IMR-90 (cell line): Measurements from ENCODE around the gene LMO2. TPM values are rescaled to one million over a fixed set of nuclear protein-coding genes. Genes with fewer than 3 reads are reported as not detected.

Experiments
- ATAC-seq: fragments of 200-7000 bp; cut with Tn5 transposase; 2 replicates; pipeline ENCODE4 v1.9.1; 2020; ENCODE audit warnings: low read depth, mild to moderate bottlenecking, moderate library complexity
- BruUV-seq: library from RNA; stranded (reverse); fragments of 400-500 nt; replicated peaks from 2 replicates; lab custom pipeline; 2021; lab: Mats Ljungman, UMichigan
- CTCF ChIA-PET: fragments of 300-600 bp; formaldehyde crosslinking; extraction: SDS; loops from one replicate; lab custom pipeline; 2021; ENCODE audit warnings: antibody characterized with exemption; lab: Yijun Ruan, JAX
- POLR2A ChIA-PET: fragments of 300-600 bp; sonication (Branson Sonifier 250); formaldehyde crosslinking; loops from one replicate; lab custom pipeline; 2022; ENCODE audit warnings: antibody characterized with exemption; ENCODE audit not compliant: unreplicated experiment; lab: Charles Lee
- DNase-seq: peaks from one replicate; pipeline ENCODE4 v3.0.0; 2013
- H2AFZ ChIP-seq: replicated peaks from 2 replicates; pipeline ENCODE3; 2013; ENCODE audit warnings: low read length, mild to moderate bottlenecking; ENCODE audit not compliant: poor library complexity
- H2AK5ac ChIP-seq: 2 replicates; pipeline ENCODE4 v1.6.1; 2013; ENCODE audit warnings: low read depth, low read length, inconsistent platforms
- H2AK9ac ChIP-seq: replicated peaks from 2 replicates; pipeline ENCODE3; 2013; ENCODE audit warnings: mild to moderate bottlenecking, low read depth, low read length, moderate library complexity; ENCODE audit not compliant: poor library complexity
- H2BK120ac ChIP-seq: 2 replicates; pipeline ENCODE4 v1.6.1; 2013; ENCODE audit warnings: low read depth, low read length, inconsistent platforms
- H2BK15ac ChIP-seq: 3 replicates; pipeline ENCODE4 v1.6.1; 2013; ENCODE audit warnings: low read depth, low read length, inconsistent platforms
- H2BK20ac ChIP-seq: 2 replicates; pipeline ENCODE4 v1.6.1; 2013; ENCODE audit warnings: low read depth, mild to moderate bottlenecking, inconsistent platforms, low read length, moderate library complexity
- H2BK5ac ChIP-seq: 2 replicates; pipeline ENCODE4 v1.6.1; 2013; ENCODE audit warnings: mild to moderate bottlenecking, low read depth, low read length, inconsistent platforms; ENCODE audit not compliant: poor library complexity, severe bottlenecking
- H3K14ac ChIP-seq: replicated peaks from 2 replicates; pipeline ENCODE4 v1.6.1; 2013; ENCODE audit warnings: low read depth, low read length, inconsistent platforms
- H3K18ac ChIP-seq: 2 replicates; pipeline ENCODE4 v1.6.1; 2013; ENCODE audit warnings: low read depth, low read length, control low read depth
- H3K23ac ChIP-seq: 2 replicates; pipeline ENCODE4 v1.6.1; 2013; ENCODE audit warnings: low read depth, low read length, inconsistent platforms
- H3K27ac ChIP-seq: 2 replicates; pipeline ENCODE4 v1.5.1; 2013; ENCODE audit warnings: mild to moderate bottlenecking, control low read depth, low read length; ENCODE audit not compliant: insufficient read depth
- H3K27me3 ChIP-seq: 2 replicates; pipeline ENCODE4 v1.6.1; 2013; ENCODE audit warnings: low read length; ENCODE audit not compliant: control insufficient read depth, insufficient read depth
- H3K36me3 ChIP-seq: 2 replicates; pipeline ENCODE4 v1.6.1; 2013; ENCODE audit warnings: low read length, mixed read lengths; ENCODE audit not compliant: control insufficient read depth, insufficient read depth
- H3K4ac ChIP-seq: 2 replicates; pipeline ENCODE4 v1.6.1; 2013; ENCODE audit warnings: low read depth, low read length, inconsistent platforms
- H3K4me1 ChIP-seq: 2 replicates; pipeline ENCODE4 v1.6.1; 2013; ENCODE audit warnings: low read length, mixed read lengths; ENCODE audit not compliant: control insufficient read depth, insufficient read depth
- H3K4me2 ChIP-seq: 2 replicates; pipeline ENCODE4 v1.6.1; 2013; ENCODE audit warnings: low read depth, mild to moderate bottlenecking, control low read depth, low read length, moderate library complexity
- H3K4me3 ChIP-seq: 2 replicates; pipeline ENCODE4 v1.5.1; 2013; ENCODE audit warnings: low read depth, mild to moderate bottlenecking, control low read depth, low read length, moderate library complexity; ENCODE audit not compliant: insufficient read depth
- H3K56ac ChIP-seq: 2 replicates; pipeline ENCODE4 v1.6.1; 2013; ENCODE audit warnings: low read length, inconsistent platforms; ENCODE audit not compliant: insufficient read depth; ENCODE audit errors: extremely low read depth
- H3K79me1 ChIP-seq, 2 experiments: 2 replicates each; pipeline ENCODE4 v1.6.1; 2013; ENCODE audit warnings: low read length in 2 of 2, inconsistent platforms in 1 of 2, low read depth in 1 of 2
- H3K9ac ChIP-seq: 2 replicates; pipeline ENCODE4 v1.6.1; 2013; ENCODE audit warnings: low read depth, low read length, control low read depth
- H3K9me1 ChIP-seq: 2 replicates; pipeline ENCODE4 v1.6.1; 2013; ENCODE audit warnings: low read length, inconsistent platforms; ENCODE audit not compliant: insufficient read depth
- H3K9me3 ChIP-seq: 2 replicates; pipeline ENCODE4 v1.6.1; 2013; ENCODE audit warnings: low read length; ENCODE audit not compliant: control insufficient read depth, insufficient read depth
- H4K20me1 ChIP-seq: 2 replicates; pipeline ENCODE4 v1.6.1; 2013; ENCODE audit warnings: low read length, inconsistent platforms; ENCODE audit not compliant: insufficient read depth
- H4K5ac ChIP-seq: 2 replicates; pipeline ENCODE4 v1.6.1; 2013; ENCODE audit warnings: mild to moderate bottlenecking, low read depth, low read length, control low read depth
- H4K8ac ChIP-seq, 2 experiments: 2 replicates each; pipeline ENCODE4 v1.6.1; 2013; ENCODE audit warnings: low read depth in 2 of 2, low read length in 2 of 2, control low read depth in 1 of 2, inconsistent platforms in 1 of 2
- H4K91ac ChIP-seq: 2 replicates; pipeline ENCODE4 v1.6.1; 2013; ENCODE audit warnings: low read depth, low read length, inconsistent platforms; ENCODE audit not compliant: insufficient read depth
- BHLHE40 ChIP-seq: fragments of 150-350 bp; IDR thresholded peaks from 2 replicates; pipeline ENCODE4 v1.6.1; 2016; ENCODE audit warnings: mild to moderate bottlenecking, low read depth, low read length
- CEBPB ChIP-seq: IDR thresholded peaks from 2 replicates; pipeline ENCODE4 v1.6.1; 2012; ENCODE audit warnings: low read depth, low read length, improper control_type of control experiment
- CHD1 ChIP-seq: IDR thresholded peaks from 2 replicates; pipeline ENCODE4 v1.6.1; 2012; ENCODE audit warnings: low read depth, low read length, improper control_type of control experiment
- FOS ChIP-seq: fragments of 150-350 bp; IDR thresholded peaks from 2 replicates; pipeline ENCODE4 v1.6.1; 2016; ENCODE audit warnings: low read depth, low read length
- MAFK ChIP-seq: IDR thresholded peaks from 2 replicates; pipeline ENCODE4 v1.6.1; 2012; ENCODE audit warnings: low read depth, low read length, improper control_type of control experiment
- MAZ ChIP-seq: IDR thresholded peaks from 2 replicates; pipeline ENCODE4 v1.6.1; 2012; ENCODE audit warnings: low read depth, mild to moderate bottlenecking, low read length, improper control_type of control experiment, moderate library complexity, borderline replicate concordance
- MXI1 ChIP-seq: IDR thresholded peaks from 2 replicates; pipeline ENCODE4 v1.6.1; 2012; ENCODE audit warnings: low read depth, mild to moderate bottlenecking, low read length, moderate library complexity, borderline replicate concordance
- NFE2L2 ChIP-seq: fragments of 150-350 bp; IDR thresholded peaks from 2 replicates; pipeline ENCODE4 v1.6.1; 2016; ENCODE audit warnings: low read depth, mild to moderate bottlenecking, low read length
- POLR2A ChIP-seq: IDR thresholded peaks from 2 replicates; pipeline ENCODE4 v1.6.1; 2012; ENCODE audit warnings: mild to moderate bottlenecking, low read depth, low read length
- RAD21 ChIP-seq: IDR thresholded peaks from 2 replicates; pipeline ENCODE4 v1.6.1; 2012; ENCODE audit warnings: low read length, improper control_type of control experiment
- RCOR1 ChIP-seq: IDR thresholded peaks from 2 replicates; pipeline ENCODE4 v1.6.1; 2012; ENCODE audit warnings: mild to moderate bottlenecking, low read length, improper control_type of control experiment; ENCODE audit not compliant: insufficient replicate concordance
- RFX5 ChIP-seq: IDR thresholded peaks from 2 replicates; pipeline ENCODE4 v1.8.0; 2012; ENCODE audit warnings: low read depth, mild to moderate bottlenecking, low read length, moderate library complexity
- SMC3 ChIP-seq: fragments of 150-350 bp; IDR thresholded peaks from 2 replicates; pipeline ENCODE4 v1.6.1; 2016; ENCODE audit warnings: low read depth, mild to moderate bottlenecking, antibody characterized with exemption, low read length, moderate library complexity
- WGBS, 2 experiments: methylation state at CpG; one replicate each; pipeline versions ENCODE4 v1.1.5 to v1.1.7; 2013; ENCODE audit warnings: missing lambda C conversion rate in 2 of 2; ENCODE audit not compliant: insufficient read length in 1 of 2; ENCODE audit errors: extremely low coverage in 2 of 2; 5-methylcytosine and 5-hydroxymethylcytosine counted together
- dilution Hi-C: fragments of 300-500 bp; cut with HindIII; formaldehyde crosslinking; loops from one replicate; pipeline ENCODE4 v1.14.3; 2018; ENCODE audit warnings: low sequenced_read_pairs; ENCODE audit not compliant: unreplicated experiment
- in situ Hi-C: fragments of 300-500 bp; cut with MboI; formaldehyde crosslinking; loops from 3 replicates; pipeline ENCODE4 v1.14.3; 2019; ENCODE audit warnings: low sequenced_read_pairs, inconsistent platforms, mixed read lengths
- intact Hi-C: fragments of 100-400 bp; cut with micrococcal nuclease; formaldehyde crosslinking; loops from 2 replicates; pipeline ENCODE4 v1.10.0; 2022
- polyA plus RNA-seq, 3 experiments: library from polyadenylated mRNA; depleted of rRNA; stranded (reverse); fragments of >200 nt; gene quantifications; 2 replicates each; pipeline ENCODE4 v1.2.3, GENCODE V29; 2012; ENCODE audit warnings: low replicate concordance in 1 of 3
- total RNA-seq: library from RNA; depleted of rRNA; stranded (reverse); fragments of >200 nt; gene quantifications from 2 replicates; pipeline ENCODE4 v1.2.3, GENCODE V29; 2012
- TF ChIP-seq, protein P1 (sequence below): conservative IDR thresholded peaks from 2 replicates; pipeline ENCODE4 v1.5.1; 2012; ENCODE audit warnings: mild to moderate bottlenecking, low read depth, low read length, improper control_type of control experiment
- TF ChIP-seq, protein P2 (sequence below): fragments of 150-350 bp; IDR thresholded peaks from 2 replicates; pipeline ENCODE4 v1.6.1; 2017; ENCODE audit warnings: mild to moderate bottlenecking, antibody characterized with exemption, low read length, low read depth
- TF ChIP-seq, protein P3 (sequence below): fragments of 150-350 bp; IDR thresholded peaks from 2 replicates; pipeline ENCODE4 v1.6.1; 2016; ENCODE audit warnings: low read depth, mild to moderate bottlenecking, low read length, moderate library complexity, borderline replicate concordance

The LMO2 gene
- total and polyA plus RNA-seq, 2 of the 4 experiments (the other 2 are of a cell fraction): not detected

- no peaks in the 10 kb centered on the region for H3K9me3 ChIP-seq
- no peak overlapping the region for H2AK5ac ChIP-seq
- dilution Hi-C loops: no loop called here
- H4K91ac ChIP-seq: no peak overlapping the region
- no peak overlapping the region for H3K18ac ChIP-seq
- H3K79me1 ChIP-seq: no peaks in the 10 kb centered on the region
- H3K4me2 ChIP-seq: no peak overlapping the region
- POLR2A ChIA-PET: no interaction called here
- H4K5ac ChIP-seq: no peak overlapping the region
- no peak overlapping the region for H3K14ac ChIP-seq
- WGBS, 2 experiments: 91% methylated on average over 4 of the region's 6 CpGs; no CpG with 5 or more reads in 1 of the 2 experiments
- no peak overlapping the region for H3K4ac ChIP-seq
- no peaks in the 10 kb centered on the region for H3K4me1 ChIP-seq
- H3K4me3 ChIP-seq: no peak overlapping the region
- no peak overlapping the region for H2BK20ac ChIP-seq
- intact Hi-C loops: no loop called here
- H2BK15ac ChIP-seq: no peak overlapping the region
- no peak overlapping the region for H2AK9ac ChIP-seq
- no peak for DNase-seq
- in situ Hi-C loops: no loop called here
- TF ChIP-seq MXI1 (no peak), RCOR1 (no peak), FOS (no peak), POLR2A (no peak), MAZ (no peak), RAD21 (no peak), NFE2L2 (no peak), SMC3 (no peak), MAFK (no peak), BHLHE40 (no peak), CEBPB (no peak), CHD1 (no peak), RFX5 (no peak)
- TF ChIP-seq, protein P1, sequence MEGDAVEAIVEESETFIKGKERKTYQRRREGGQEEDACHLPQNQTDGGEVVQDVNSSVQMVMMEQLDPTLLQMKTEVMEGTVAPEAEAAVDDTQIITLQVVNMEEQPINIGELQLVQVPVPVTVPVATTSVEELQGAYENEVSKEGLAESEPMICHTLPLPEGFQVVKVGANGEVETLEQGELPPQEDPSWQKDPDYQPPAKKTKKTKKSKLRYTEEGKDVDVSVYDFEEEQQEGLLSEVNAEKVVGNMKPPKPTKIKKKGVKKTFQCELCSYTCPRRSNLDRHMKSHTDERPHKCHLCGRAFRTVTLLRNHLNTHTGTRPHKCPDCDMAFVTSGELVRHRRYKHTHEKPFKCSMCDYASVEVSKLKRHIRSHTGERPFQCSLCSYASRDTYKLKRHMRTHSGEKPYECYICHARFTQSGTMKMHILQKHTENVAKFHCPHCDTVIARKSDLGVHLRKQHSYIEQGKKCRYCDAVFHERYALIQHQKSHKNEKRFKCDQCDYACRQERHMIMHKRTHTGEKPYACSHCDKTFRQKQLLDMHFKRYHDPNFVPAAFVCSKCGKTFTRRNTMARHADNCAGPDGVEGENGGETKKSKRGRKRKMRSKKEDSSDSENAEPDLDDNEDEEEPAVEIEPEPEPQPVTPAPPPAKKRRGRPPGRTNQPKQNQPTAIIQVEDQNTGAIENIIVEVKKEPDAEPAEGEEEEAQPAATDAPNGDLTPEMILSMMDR: no peak
- TF ChIP-seq, protein P2, sequence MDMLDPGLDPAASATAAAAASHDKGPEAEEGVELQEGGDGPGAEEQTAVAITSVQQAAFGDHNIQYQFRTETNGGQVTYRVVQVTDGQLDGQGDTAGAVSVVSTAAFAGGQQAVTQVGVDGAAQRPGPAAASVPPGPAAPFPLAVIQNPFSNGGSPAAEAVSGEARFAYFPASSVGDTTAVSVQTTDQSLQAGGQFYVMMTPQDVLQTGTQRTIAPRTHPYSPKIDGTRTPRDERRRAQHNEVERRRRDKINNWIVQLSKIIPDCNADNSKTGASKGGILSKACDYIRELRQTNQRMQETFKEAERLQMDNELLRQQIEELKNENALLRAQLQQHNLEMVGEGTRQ: no peak
- TF ChIP-seq, protein P3, sequence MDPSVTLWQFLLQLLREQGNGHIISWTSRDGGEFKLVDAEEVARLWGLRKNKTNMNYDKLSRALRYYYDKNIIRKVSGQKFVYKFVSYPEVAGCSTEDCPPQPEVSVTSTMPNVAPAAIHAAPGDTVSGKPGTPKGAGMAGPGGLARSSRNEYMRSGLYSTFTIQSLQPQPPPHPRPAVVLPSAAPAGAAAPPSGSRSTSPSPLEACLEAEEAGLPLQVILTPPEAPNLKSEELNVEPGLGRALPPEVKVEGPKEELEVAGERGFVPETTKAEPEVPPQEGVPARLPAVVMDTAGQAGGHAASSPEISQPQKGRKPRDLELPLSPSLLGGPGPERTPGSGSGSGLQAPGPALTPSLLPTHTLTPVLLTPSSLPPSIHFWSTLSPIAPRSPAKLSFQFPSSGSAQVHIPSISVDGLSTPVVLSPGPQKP: no peak
- no peak overlapping the region for H4K8ac ChIP-seq
- H3K36me3 ChIP-seq: no peaks in the 10 kb centered on the region
- ATAC-seq: no peak
- no peak overlapping the region for H3K56ac ChIP-seq
- H4K20me1 ChIP-seq: no peaks in the 10 kb centered on the region
- H3K9ac ChIP-seq: no peak overlapping the region
- peaks cover 48% of the 10 kb centered on the region for H3K27me3 ChIP-seq
- H3K23ac ChIP-seq: no peak overlapping the region
- BruUV-seq: no TSS peak
- H2BK120ac ChIP-seq: no peak overlapping the region
- no peak overlapping the region for H3K27ac ChIP-seq
- H2BK5ac ChIP-seq: no peak overlapping the region
- CTCF ChIA-PET: no interaction called here
- no peaks in the 10 kb centered on the region for H3K9me1 ChIP-seq
- no peak overlapping the region for H2AFZ ChIP-seq
Measured at GRCh38 chr11:33889296-33889695, 2.6 kb downstream of the LMO2 start.
